ENCODE measurements around the gene TSLP. TPM values are rescaled to one million over a fixed set of nuclear protein-coding genes. Genes with fewer than 3 reads are reported as not detected.

Gene TSLP
- total RNA-seq, 3 donors from 2014 or later (not counting 1 experiment from before 2014, with no cell fraction given) = not detected

DNA sequence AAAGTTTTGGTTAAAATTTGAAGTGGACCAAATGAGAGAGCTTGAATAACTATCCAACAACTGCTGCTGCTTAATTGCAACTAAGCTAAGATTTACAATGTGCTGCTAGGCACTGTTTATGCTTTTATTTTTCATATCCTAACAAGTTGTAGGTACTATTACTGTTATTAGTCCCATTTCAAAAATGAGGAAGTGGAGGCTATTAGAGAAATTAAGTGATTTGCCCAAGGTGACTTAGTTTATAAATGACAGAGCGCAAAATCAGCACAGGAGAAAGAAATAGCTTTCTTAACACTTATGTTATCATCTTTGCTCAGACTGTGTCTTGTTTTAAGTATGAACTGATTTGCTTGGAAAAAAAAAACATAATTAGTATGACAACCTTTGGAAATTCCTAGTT is 43.7 kb downstream of the TSLP start:
- no peak overlapping the region for H3K4me3 Mint-ChIP-seq
- peaks cover 13% of the 10 kb centered on the region for H3K36me3 Mint-ChIP-seq
- no peaks in the 10 kb centered on the region for H3K9me3 ChIP-seq (ENCODE audit: control insufficient read depth, insufficient read depth, low read length)
- no peak overlapping the region for H3K27ac Mint-ChIP-seq
- H3K27me3 Mint-ChIP-seq (ENCODE audit: low read depth in 2 of 2) = no peaks in the 10 kb centered on the region
- TF ChIP-seq, protein P1, sequence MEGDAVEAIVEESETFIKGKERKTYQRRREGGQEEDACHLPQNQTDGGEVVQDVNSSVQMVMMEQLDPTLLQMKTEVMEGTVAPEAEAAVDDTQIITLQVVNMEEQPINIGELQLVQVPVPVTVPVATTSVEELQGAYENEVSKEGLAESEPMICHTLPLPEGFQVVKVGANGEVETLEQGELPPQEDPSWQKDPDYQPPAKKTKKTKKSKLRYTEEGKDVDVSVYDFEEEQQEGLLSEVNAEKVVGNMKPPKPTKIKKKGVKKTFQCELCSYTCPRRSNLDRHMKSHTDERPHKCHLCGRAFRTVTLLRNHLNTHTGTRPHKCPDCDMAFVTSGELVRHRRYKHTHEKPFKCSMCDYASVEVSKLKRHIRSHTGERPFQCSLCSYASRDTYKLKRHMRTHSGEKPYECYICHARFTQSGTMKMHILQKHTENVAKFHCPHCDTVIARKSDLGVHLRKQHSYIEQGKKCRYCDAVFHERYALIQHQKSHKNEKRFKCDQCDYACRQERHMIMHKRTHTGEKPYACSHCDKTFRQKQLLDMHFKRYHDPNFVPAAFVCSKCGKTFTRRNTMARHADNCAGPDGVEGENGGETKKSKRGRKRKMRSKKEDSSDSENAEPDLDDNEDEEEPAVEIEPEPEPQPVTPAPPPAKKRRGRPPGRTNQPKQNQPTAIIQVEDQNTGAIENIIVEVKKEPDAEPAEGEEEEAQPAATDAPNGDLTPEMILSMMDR (IDR thresholded peaks at IDR 0.05) = no peak
- ATAC-seq = no peak
- H3K4me1 ChIP-seq (ENCODE audit: control insufficient read depth, insufficient read depth, low read length) = no peaks in the 10 kb centered on the region
- intact Hi-C loops (cut with micrococcal nuclease) = no loop called here
- H3K36me3 ChIP-seq (ENCODE audit: control insufficient read depth, insufficient read depth, low read length) = peaks cover 70% of the 10 kb centered on the region
- DNase-seq = no peak
- no peak overlapping the region for H3K4me3 ChIP-seq (ENCODE audit: low read length)
- H3K27ac ChIP-seq (ENCODE audit: low read length) = no peak overlapping the region
- no CpG with 5 or more reads among the region's 1 CpG for WGBS (ENCODE audit: insufficient coverage)
- no peaks in the 10 kb centered on the region for H3K27me3 ChIP-seq (ENCODE audit: control insufficient read depth, insufficient read depth, low read length)
- peaks cover 0 to 4% of the 10 kb centered on the region in 2 donors for H3K4me1 Mint-ChIP-seq
- no peaks in the 10 kb centered on the region for H3K9me3 Mint-ChIP-seq

DNA sequence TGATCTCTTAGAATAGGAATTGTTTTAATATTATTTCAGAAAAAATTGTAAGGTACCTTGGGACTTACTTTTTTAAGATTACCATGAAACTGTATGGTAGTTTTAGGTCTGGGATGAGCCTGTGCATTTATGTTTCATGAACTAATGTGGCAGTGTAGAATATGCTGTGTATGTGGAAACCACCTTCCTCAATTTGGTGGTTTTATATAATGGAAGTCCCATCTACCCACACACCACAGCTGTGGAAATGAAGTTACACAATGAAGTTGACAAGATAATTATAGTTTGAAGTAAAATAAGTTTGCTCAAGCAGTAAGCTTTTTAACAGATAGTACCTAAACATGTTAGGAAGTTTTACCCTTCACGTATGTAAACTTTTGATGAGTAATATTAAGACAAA is 45.0 kb downstream of the TSLP start:
- 67% methylated on average over 1 of the region's 1 CpG for WGBS (ENCODE audit: insufficient coverage)
- Histone ChIP-seq H3K9me3 (ENCODE audit: control insufficient read depth, insufficient read depth, low read length) (no peaks in the 10 kb centered on the region), H3K27me3 (ENCODE audit: control insufficient read depth, insufficient read depth, low read length) (no peaks in the 10 kb centered on the region), H3K27ac (ENCODE audit: low read length) (no peak overlapping the region), H3K4me1 (ENCODE audit: control insufficient read depth, insufficient read depth, low read length) (no peaks in the 10 kb centered on the region), H3K36me3 (ENCODE audit: control insufficient read depth, insufficient read depth, low read length) (peaks cover 69% of the 10 kb centered on the region), H3K4me3 (ENCODE audit: low read length) (no peak overlapping the region)
- Mint-ChIP-seq H3K9me3 (no peaks in the 10 kb centered on the region), H3K4me3 (no peak overlapping the region), H3K36me3 (peaks cover 27% of the 10 kb centered on the region), H3K27me3 (ENCODE audit: low read depth in 2 of 2) (no peaks in the 10 kb centered on the region), H3K27ac (no peak overlapping the region), H3K4me1 (peaks cover 0 to 4% of the 10 kb centered on the region in 2 donors)
- intact Hi-C loops (cut with micrococcal nuclease) = no loop called here
- ATAC-seq = peak in 1 of 3 donors; percentile 68
- DNase-seq = no peak
- TF ChIP-seq, protein P1 (IDR thresholded peaks at IDR 0.05) = no peak

DNA sequence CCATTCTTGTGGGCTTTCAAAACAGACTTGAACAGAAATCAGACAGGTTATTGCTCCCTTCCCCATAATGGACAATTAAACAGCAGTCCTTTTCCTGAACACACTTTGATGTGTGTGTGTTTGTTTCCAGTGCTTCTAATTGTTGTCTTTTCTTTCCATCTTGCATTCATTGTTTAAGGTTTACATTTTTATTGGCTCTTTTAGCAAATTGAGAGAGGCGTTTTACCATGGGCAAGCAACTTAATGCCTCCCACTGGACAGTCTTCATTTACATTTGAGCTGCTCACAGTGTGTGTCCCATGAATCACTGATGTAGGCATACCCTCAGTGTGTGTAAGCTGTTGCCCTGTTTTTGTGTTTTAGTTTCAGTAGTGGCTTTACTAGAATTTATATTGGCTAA is 45.6 kb downstream of the TSLP start:
- Mint-ChIP-seq H3K4me1 (peaks cover 0 to 4% of the 10 kb centered on the region in 2 donors), H3K27me3 (ENCODE audit: low read depth in 2 of 2) (no peaks in the 10 kb centered on the region), H3K27ac (no peak overlapping the region), H3K36me3 (peaks cover 31% of the 10 kb centered on the region), H3K4me3 (no peak overlapping the region), H3K9me3 (no peaks in the 10 kb centered on the region)
- H3K9me3 ChIP-seq (ENCODE audit: control insufficient read depth, insufficient read depth, low read length) = no peaks in the 10 kb centered on the region
- ATAC-seq = no peak
- H3K36me3 ChIP-seq (ENCODE audit: control insufficient read depth, insufficient read depth, low read length) = peaks cover 70% of the 10 kb centered on the region
- WGBS (ENCODE audit: insufficient coverage) = 88% methylated on average over 1 of the region's 1 CpG
- H3K4me3 ChIP-seq (ENCODE audit: low read length) = no peak overlapping the region
- H3K4me1 ChIP-seq (ENCODE audit: control insufficient read depth, insufficient read depth, low read length) = no peaks in the 10 kb centered on the region
- no peak for DNase-seq
- intact Hi-C loops (cut with micrococcal nuclease) = no loop called here
- no peaks in the 10 kb centered on the region for H3K27me3 ChIP-seq (ENCODE audit: control insufficient read depth, insufficient read depth, low read length)
- H3K27ac ChIP-seq (ENCODE audit: low read length) = no peak overlapping the region
- TF ChIP-seq, protein P1 (IDR thresholded peaks at IDR 0.05) = no peak

DNA sequence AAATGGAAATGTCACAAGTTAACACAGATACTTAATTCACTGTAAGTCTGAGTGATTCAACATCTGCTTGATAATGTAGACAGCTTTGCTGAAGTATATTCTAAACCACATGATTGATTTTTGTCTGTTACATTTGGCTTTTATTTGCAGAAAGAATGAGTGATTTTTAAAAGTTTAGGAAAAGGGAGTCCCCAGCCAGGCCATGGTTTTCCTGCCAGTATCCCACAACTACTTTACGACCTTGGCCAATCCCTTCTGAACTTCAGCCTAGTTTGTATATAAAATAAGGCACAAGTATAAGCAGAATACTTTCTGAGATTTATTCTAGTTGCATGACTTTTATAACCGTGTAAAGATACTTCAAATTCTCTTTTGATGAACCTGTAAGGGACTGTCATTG is 47.7 kb downstream of the TSLP start:
- no peak overlapping the region for H3K27ac Mint-ChIP-seq
- Histone ChIP-seq H3K9me3 (ENCODE audit: control insufficient read depth, insufficient read depth, low read length) (no peaks in the 10 kb centered on the region), H3K4me3 (ENCODE audit: low read length) (no peak overlapping the region), H3K36me3 (ENCODE audit: control insufficient read depth, insufficient read depth, low read length) (peaks cover 67% of the 10 kb centered on the region), H3K27me3 (ENCODE audit: control insufficient read depth, insufficient read depth, low read length) (no peaks in the 10 kb centered on the region), H3K27ac (ENCODE audit: low read length) (no peak overlapping the region), H3K4me1 (ENCODE audit: control insufficient read depth, insufficient read depth, low read length) (no peaks in the 10 kb centered on the region)
- no peaks in the 10 kb centered on the region for H3K27me3 Mint-ChIP-seq (ENCODE audit: low read depth in 2 of 2)
- H3K4me3 Mint-ChIP-seq = no peak overlapping the region
- WGBS (ENCODE audit: insufficient coverage) = no CpG with 5 or more reads among the region's 2 CpGs
- peaks cover 19% of the 10 kb centered on the region for H3K36me3 Mint-ChIP-seq
- H3K4me1 Mint-ChIP-seq = peaks cover 0 to 4% of the 10 kb centered on the region in 2 donors
- ATAC-seq (no peak), DNase-seq (no peak)
- intact Hi-C loops (cut with micrococcal nuclease) = no loop called here
- TF ChIP-seq, protein P1 (IDR thresholded peaks at IDR 0.05) = no peak
- H3K9me3 Mint-ChIP-seq = no peaks in the 10 kb centered on the region
